CD14-positive monocyte (primary cell): ENCODE results near the gene MYRF. TPM values are rescaled to one million over a fixed set of nuclear protein-coding genes. Genes with fewer than 3 reads are reported as not detected.

Experiments
- DNase-seq, 3 donors: peaks; one replicate each; pipeline ENCODE4 v3.0.0-alpha.2; 2011 to 2022
- H2AFZ ChIP-seq: 2 replicates; pipeline ENCODE4 v1.6.0; 2012; ENCODE audit warnings: mild to moderate bottlenecking, low read depth, low read length, inconsistent platforms; ENCODE audit not compliant: insufficient read depth, poor library complexity, severe bottlenecking
- H3K27ac ChIP-seq, 2 donors: 1 replicate in 1 of 2; 2 replicates in 1 of 2; pipeline ENCODE4 v1.5.1; 2012 to 2013; ENCODE audit warnings: low read length in 2 of 2, control low read depth in 1 of 2, inconsistent platforms in 1 of 2, low read depth in 1 of 2, mild to moderate bottlenecking in 1 of 2
- H3K27me3 ChIP-seq, 2 donors: one replicate each; pipeline versions ENCODE4 v1.6.0 to v1.6.1; 2011 to 2013; ENCODE audit warnings: low read length in 2 of 2; ENCODE audit not compliant: control insufficient read depth in 2 of 2, insufficient read depth in 2 of 2
- H3K36me3 ChIP-seq, 2 donors: replicated peaks in 1 of 2; 1 replicate in 1 of 2; 2 replicates in 1 of 2; pipeline versions ENCODE4 v1.5.1 to v1.6.1; 2012 to 2013; ENCODE audit warnings: low read length in 2 of 2, control low read depth in 1 of 2, inconsistent platforms in 1 of 2, mild to moderate bottlenecking in 1 of 2; ENCODE audit not compliant: insufficient read depth in 2 of 2, control insufficient read depth in 1 of 2
- H3K4me1 ChIP-seq, 2 donors: 1 replicate in 1 of 2; 2 replicates in 1 of 2; pipeline versions ENCODE4 v1.5.1 to v1.6.1; 2012 to 2013; ENCODE audit warnings: low read length in 2 of 2, control low read depth in 1 of 2, inconsistent platforms in 1 of 2, mild to moderate bottlenecking in 1 of 2, moderate library complexity in 1 of 2; ENCODE audit not compliant: insufficient read depth in 2 of 2, control insufficient read depth in 1 of 2
- H3K4me2 ChIP-seq: replicated peaks from 2 replicates; pipeline ENCODE3; 2012; ENCODE audit warnings: low read length, moderate library complexity, mild to moderate bottlenecking; ENCODE audit not compliant: poor library complexity, severe bottlenecking; ENCODE audit errors: extremely low read depth
- H3K4me3 ChIP-seq, 3 experiments: fragments of 200-600 bp in 1 of 3; sonication (generic) in 1 of 3; replicated peaks in 1 of 3; 1 replicate in 2 of 3; 2 replicates in 1 of 3; pipeline ENCODE4 v1.5.1; 2011 to 2013; ENCODE audit warnings: low read length in 3 of 3, mild to moderate bottlenecking in 3 of 3, control low read depth in 2 of 3, low read depth in 2 of 3, inconsistent platforms in 1 of 3, moderate library complexity in 1 of 3
- H3K79me2 ChIP-seq: 2 replicates; pipeline ENCODE4 v1.6.0; 2012; ENCODE audit warnings: mild to moderate bottlenecking, control low read depth, inconsistent platforms, low read length, moderate library complexity; ENCODE audit not compliant: insufficient read depth
- H3K9ac ChIP-seq: 2 replicates; pipeline ENCODE4 v1.6.0; 2017; ENCODE audit warnings: low read length, mild to moderate bottlenecking; ENCODE audit not compliant: insufficient read depth, poor library complexity, severe bottlenecking
- H3K9me3 ChIP-seq, 2 donors: replicated peaks in 1 of 2; 1 replicate in 1 of 2; 2 replicates in 1 of 2; pipeline versions ENCODE4 v1.5.1 to v1.6.1; 2012 to 2013; ENCODE audit warnings: low read length in 2 of 2, control low read depth in 1 of 2; ENCODE audit not compliant: control insufficient read depth in 1 of 2, insufficient read depth in 1 of 2
- H4K20me1 ChIP-seq: 2 replicates; pipeline ENCODE4 v1.6.0; 2012; ENCODE audit warnings: mild to moderate bottlenecking, low read length, control low read depth, moderate library complexity; ENCODE audit not compliant: insufficient read depth
- H3K27ac Mint-ChIP-seq, 7 donors: one replicate each; pipeline ENCODE4 v1.8.0; 2020; ENCODE audit warnings: mild to moderate bottlenecking in 7 of 7, mixed read lengths in 7 of 7, moderate library complexity in 6 of 7, inconsistent platforms in 2 of 7
- H3K27me3 Mint-ChIP-seq, 3 donors: one replicate each; pipeline ENCODE4 v1.8.0; 2021 to 2022; ENCODE audit warnings: low read depth in 3 of 3, mild to moderate bottlenecking in 3 of 3, mixed read lengths in 3 of 3, moderate library complexity in 3 of 3, inconsistent platforms in 1 of 3
- H3K36me3 Mint-ChIP-seq, 2 donors: one replicate each; pipeline ENCODE4 v1.8.0; 2020; ENCODE audit warnings: mixed read lengths in 2 of 2, inconsistent platforms in 1 of 2, mild to moderate bottlenecking in 1 of 2
- H3K4me1 Mint-ChIP-seq: one replicate; pipeline ENCODE4 v1.8.0; 2020; ENCODE audit warnings: mild to moderate bottlenecking, mixed read lengths
- H3K4me3 Mint-ChIP-seq, 2 donors: one replicate each; pipeline ENCODE4 v1.8.0; 2020; ENCODE audit warnings: mild to moderate bottlenecking in 2 of 2, mixed read lengths in 2 of 2, moderate library complexity in 1 of 2
- H3K9me3 Mint-ChIP-seq, 7 donors: one replicate each; pipeline ENCODE4 v1.8.0; 2020 to 2022; ENCODE audit warnings: mixed read lengths in 7 of 7, mild to moderate bottlenecking in 6 of 7, moderate library complexity in 6 of 7, inconsistent platforms in 2 of 7
- WGBS: methylation state at CpG from one replicate; pipeline ENCODE4 v1.1.5; 2013; ENCODE audit warnings: missing lambda C conversion rate; ENCODE audit not compliant: insufficient coverage; 5-methylcytosine and 5-hydroxymethylcytosine counted together
- intact Hi-C, 2 donors: fragments of 100-400 bp; cut with micrococcal nuclease; formaldehyde crosslinking; loops; one replicate each; pipeline versions ENCODE4 v1.15.0 to v1.15.1; 2023
- polyA plus RNA-seq, 3 donors: library from polyadenylated mRNA; depleted of rRNA in 1 of 3; unstranded in 2 of 3; stranded (reverse) in 1 of 3; fragments of 300-500 nt in 2 of 3; fragments of >200 nt in 1 of 3; fragmentation: Illumina TruSeq in 2 of 3; gene quantifications; 1 replicate in 2 of 3; 2 replicates in 1 of 3; pipeline ENCODE4 v1.2.3, GENCODE V29; 2012 to 2021
- TF ChIP-seq, protein P1 (sequence below): fragments of 200-600 bp; IDR thresholded peaks from one replicate; pipeline ENCODE4 v1.8.0; 2022; ENCODE audit warnings: antibody characterized with exemption, mild to moderate bottlenecking

The MYRF gene
- polyA plus RNA-seq, 3 donors = 0.18 to 0.19 TPM; not detected in 1

DNA sequence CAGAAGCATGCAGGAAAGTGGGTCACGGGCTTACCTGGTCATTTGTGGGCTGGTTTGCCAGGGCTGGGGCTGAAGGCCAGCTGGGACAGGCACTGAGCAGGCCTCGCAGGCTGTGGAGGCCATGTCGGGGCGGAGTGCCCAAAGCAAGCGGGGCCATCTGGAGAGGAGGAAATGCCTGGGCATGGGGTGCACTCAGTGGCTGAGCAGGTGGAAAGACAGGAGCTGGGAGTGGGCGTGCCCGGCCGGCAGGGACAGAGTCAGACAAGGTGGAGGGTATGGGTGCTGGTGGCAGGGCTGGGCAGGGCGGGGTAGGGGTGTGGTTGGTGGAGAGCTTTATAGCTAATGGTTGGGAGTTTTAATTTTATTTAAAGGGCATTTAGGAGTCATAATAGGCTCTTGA lies 44.9 kb upstream of the MYRF start:
- intact Hi-C loops = no loop called here
- H2AFZ ChIP-seq = no peak overlapping the region
- no peak overlapping the region for H3K4me2 ChIP-seq
- H3K9ac ChIP-seq = no peak overlapping the region
- peaks cover 0 to 2% (median 2%) of the 10 kb centered on the region in 3 donors for H3K27me3 Mint-ChIP-seq
- H3K4me3 Mint-ChIP-seq = no peak overlapping the region
- no peaks in the 10 kb centered on the region for H3K27me3 ChIP-seq
- H3K4me3 ChIP-seq = no peak overlapping the region
- H3K4me1 Mint-ChIP-seq = peaks cover 21% of the 10 kb centered on the region
- H3K36me3 ChIP-seq = no peaks in the 10 kb centered on the region
- H3K79me2 ChIP-seq = no peaks in the 10 kb centered on the region
- H3K27ac Mint-ChIP-seq = peak overlapping the region in 1 of 7 donors; percentile 69
- H3K9me3 ChIP-seq = no peaks in the 10 kb centered on the region
- DNase-seq = no peak
- no peaks in the 10 kb centered on the region for H4K20me1 ChIP-seq
- no peak overlapping the region for H3K27ac ChIP-seq
- peaks cover 6 to 13% of the 10 kb centered on the region in 2 donors for H3K36me3 Mint-ChIP-seq
- TF ChIP-seq, protein P1, sequence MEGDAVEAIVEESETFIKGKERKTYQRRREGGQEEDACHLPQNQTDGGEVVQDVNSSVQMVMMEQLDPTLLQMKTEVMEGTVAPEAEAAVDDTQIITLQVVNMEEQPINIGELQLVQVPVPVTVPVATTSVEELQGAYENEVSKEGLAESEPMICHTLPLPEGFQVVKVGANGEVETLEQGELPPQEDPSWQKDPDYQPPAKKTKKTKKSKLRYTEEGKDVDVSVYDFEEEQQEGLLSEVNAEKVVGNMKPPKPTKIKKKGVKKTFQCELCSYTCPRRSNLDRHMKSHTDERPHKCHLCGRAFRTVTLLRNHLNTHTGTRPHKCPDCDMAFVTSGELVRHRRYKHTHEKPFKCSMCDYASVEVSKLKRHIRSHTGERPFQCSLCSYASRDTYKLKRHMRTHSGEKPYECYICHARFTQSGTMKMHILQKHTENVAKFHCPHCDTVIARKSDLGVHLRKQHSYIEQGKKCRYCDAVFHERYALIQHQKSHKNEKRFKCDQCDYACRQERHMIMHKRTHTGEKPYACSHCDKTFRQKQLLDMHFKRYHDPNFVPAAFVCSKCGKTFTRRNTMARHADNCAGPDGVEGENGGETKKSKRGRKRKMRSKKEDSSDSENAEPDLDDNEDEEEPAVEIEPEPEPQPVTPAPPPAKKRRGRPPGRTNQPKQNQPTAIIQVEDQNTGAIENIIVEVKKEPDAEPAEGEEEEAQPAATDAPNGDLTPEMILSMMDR = no peak
- H3K9me3 Mint-ChIP-seq = no peaks in the 10 kb centered on the region
- H3K4me1 ChIP-seq = peaks cover 10 to 19% of the 10 kb centered on the region in 2 donors
- 95% methylated on average over 9 of the region's 9 CpGs for WGBS

DNA sequence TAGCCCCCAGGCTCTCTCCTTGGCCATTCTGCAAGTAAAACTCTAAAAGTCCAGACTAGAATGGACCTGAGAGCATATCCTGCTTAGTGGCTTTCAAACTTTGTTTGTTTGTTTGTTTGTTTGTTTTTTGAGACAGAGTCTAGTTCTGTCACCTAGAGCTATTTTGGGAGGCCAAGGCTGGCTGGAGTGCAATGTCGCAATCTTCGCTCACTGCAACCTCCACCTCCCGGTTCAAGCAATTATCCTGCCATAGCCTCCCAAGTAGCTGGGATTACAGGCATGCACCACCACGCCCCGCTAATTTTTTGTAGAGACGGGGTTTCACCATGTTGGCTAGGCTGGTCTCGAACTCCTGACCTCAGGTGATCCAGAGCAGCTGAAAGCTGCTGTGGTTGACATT lies 43.3 kb upstream of the MYRF start:
- no peaks in the 10 kb centered on the region for H3K79me2 ChIP-seq

More for the DNA sequence above, 43.3 kb upstream of the MYRF start:
- Histone ChIP-seq H2AFZ (no peak overlapping the region), H3K27ac (no peak overlapping the region), H3K9me3 (no peaks in the 10 kb centered on the region), H4K20me1 (no peaks in the 10 kb centered on the region), H3K4me2 (no peak overlapping the region), H3K9ac (no peak overlapping the region), H3K27me3 (no peaks in the 10 kb centered on the region), H3K36me3 (no peaks in the 10 kb centered on the region), H3K4me1 (peaks cover 8 to 15% of the 10 kb centered on the region in 2 donors), H3K4me3 (no peak overlapping the region)
- H3K36me3 Mint-ChIP-seq = peaks cover 2 to 10% of the 10 kb centered on the region in 2 donors
- TF ChIP-seq, protein P1 = no peak
- WGBS = 85% methylated on average over 6 of the region's 7 CpGs
- H3K4me1 Mint-ChIP-seq = peaks cover 18% of the 10 kb centered on the region
- peaks cover 0 to 2% (median 0%) of the 10 kb centered on the region in 3 donors for H3K27me3 Mint-ChIP-seq
- no peaks in the 10 kb centered on the region for H3K9me3 Mint-ChIP-seq
- no peak overlapping the region for H3K4me3 Mint-ChIP-seq
- DNase-seq = no peak
- intact Hi-C loops = no loop called here
- no peak overlapping the region for H3K27ac Mint-ChIP-seq
